ENCODE results near the gene OXA1L. TPM values are rescaled to one million over a fixed set of nuclear protein-coding genes. Genes with fewer than 3 reads are reported as not detected.
"Not testable (repeated sequence)": the region's sequence is repeated elsewhere in the genome, so short reads cannot be mapped to it uniquely, and the experiment has no call there.

OXA1L gene
- total RNA-seq, 1 donor = 128 TPM

DNA sequence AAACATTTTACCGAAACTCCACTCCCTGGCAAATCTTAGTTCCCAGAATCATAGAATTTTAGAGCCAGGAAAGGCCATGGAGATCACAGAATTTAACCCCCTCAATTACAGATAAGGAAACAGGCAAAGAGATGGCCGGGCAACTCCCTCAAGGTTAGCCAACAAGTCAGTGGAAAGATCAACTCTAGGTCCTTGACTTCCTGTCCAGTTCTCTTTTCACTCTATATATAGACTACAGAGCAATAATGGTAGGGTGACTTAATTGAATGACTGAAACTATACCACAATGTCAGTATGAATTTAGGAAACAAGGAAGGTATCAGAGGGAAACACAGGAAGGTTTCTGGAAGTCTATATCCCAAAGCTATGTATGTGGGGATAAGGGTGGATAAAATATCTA, 11.6 kb downstream of the OXA1L start:
- Histone ChIP-seq H3K27me3 (ENCODE audit: insufficient read depth, low read length) (no peaks in the 10 kb centered on the region), H3K4me1 (ENCODE audit: insufficient read depth, low read length) (peaks cover 15% of the 10 kb centered on the region), H3K4me3 (ENCODE audit: low read length) (no peak overlapping the region), H3K9me3 (ENCODE audit: low read depth, low read length) (no peaks in the 10 kb centered on the region)

DNA sequence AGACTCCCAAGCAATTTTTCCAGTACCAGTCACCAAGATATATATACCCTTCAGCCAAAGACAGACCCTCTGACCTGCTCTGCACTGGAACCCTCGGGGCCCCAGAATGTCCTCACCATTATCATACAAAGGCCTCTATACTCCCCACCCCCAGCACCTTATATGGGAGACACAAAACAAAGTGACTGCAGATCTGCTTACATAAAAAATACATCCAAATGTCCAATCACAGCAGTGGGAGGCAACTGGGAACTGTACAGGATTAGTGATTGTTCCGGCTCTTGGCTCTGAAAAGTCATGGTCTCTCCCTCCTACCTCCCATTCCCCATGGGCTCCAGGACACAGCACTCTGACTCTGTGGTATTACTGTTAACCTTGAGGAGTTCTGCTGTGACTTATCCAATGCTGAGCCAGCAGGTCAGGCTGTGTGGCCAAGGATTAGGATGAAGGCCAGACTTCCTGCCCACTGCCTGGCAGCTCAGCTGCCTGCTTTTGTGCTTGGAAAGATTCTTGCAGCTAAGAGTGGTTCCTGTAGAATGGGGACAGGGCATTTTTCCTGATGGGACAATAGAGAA, 13.7 kb downstream of the OXA1L start:
- no peak overlapping the region for H3K4me3 ChIP-seq (ENCODE audit: low read length)
- peaks cover 33% of the 10 kb centered on the region for H3K4me1 ChIP-seq (ENCODE audit: insufficient read depth, low read length)
- no peaks in the 10 kb centered on the region for H3K27me3 ChIP-seq (ENCODE audit: insufficient read depth, low read length)

DNA sequence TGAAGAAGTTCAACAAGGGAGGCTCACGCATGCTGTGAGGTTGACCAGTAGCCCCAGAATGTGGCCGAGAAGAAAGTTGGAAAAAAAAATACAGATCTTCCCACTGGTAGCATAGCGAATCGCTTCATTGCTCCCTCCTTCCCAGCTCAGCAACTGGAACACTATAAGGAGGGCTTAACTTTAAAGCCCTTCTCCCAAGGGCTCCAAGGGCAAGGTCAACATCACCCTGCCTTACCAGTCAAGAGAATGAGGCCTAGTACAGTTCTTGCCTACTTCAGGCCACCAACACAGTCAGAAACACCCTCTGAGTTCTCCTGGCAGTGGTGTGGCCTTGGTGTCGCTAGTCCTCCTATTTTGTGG, 14.4 kb downstream of the OXA1L start:
- Histone ChIP-seq H3K4me1 (ENCODE audit: insufficient read depth, low read length) (peaks cover 33% of the 10 kb centered on the region), H3K9me3 (ENCODE audit: low read depth, low read length) (no peaks in the 10 kb centered on the region), H3K27me3 (ENCODE audit: insufficient read depth, low read length) (no peaks in the 10 kb centered on the region), H3K4me3 (ENCODE audit: low read length) (no peak overlapping the region)

More for the DNA sequence above, 13.7 kb downstream of the OXA1L start:
- H3K9me3 ChIP-seq (ENCODE audit: low read depth, low read length) = no peaks in the 10 kb centered on the region

DNA sequence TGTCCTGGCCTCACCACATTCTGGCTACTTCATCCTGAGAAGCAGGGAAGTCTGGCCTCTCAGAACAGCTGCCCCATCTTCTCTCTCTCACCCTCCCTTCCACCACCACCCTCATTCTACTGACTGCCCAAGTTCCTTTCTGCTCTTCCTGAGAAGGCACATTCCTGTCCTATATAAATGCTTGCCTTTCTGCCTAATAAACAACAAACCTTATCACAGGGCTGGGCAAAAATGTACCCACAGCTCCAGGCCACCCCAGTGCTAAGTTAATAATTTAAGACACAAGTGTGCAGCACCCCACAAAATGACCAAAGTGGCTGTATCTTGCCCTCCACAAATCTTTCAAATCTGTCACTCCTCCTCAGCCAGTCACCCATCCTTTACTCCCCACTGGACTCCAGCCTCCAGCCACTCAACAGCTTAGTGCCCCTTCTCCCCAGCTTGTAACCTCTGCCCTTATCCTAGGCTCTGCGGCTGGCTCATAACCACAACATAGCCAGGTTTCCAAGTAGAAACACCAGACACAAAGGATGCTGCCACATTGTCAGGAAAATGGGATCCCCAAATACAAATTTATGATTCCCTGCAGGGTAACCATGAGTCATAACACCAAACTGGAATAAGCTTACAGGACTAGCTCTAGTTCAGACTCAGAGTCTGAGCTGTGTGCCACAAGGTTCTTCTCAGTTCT, 15.0 kb downstream of the OXA1L start:
- Histone ChIP-seq H3K9me3 (ENCODE audit: low read depth, low read length) (no peaks in the 10 kb centered on the region), H3K27me3 (ENCODE audit: insufficient read depth, low read length) (no peaks in the 10 kb centered on the region), H3K4me1 (ENCODE audit: insufficient read depth, low read length) (peaks cover 33% of the 10 kb centered on the region), H3K4me3 (ENCODE audit: low read length) (no peak overlapping the region)

DNA sequence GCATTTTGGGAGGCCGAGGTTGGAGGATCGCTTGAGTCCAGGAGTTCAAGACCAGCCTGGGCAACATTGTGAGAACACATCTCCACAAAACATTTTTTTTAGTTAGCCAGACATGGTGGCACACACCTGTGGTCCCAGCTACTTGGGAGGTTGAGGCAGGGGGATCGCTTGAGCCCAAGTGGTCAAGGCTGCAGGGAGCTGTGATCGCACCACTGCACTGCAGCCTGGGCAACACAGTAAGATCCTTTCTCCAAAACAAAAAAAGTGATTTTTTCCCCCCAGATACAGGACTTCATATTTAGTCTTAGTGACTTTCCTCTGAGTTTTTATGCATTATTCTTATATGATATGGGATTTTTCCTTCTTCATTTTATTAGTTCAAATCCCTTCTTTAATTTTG, 20.2 kb downstream of the OXA1L start:
- no peaks in the 10 kb centered on the region for H3K27me3 ChIP-seq (ENCODE audit: insufficient read depth, low read length)
- H3K9me3 ChIP-seq (ENCODE audit: low read depth, low read length) = no peaks in the 10 kb centered on the region
- H3K4me1 ChIP-seq (ENCODE audit: insufficient read depth, low read length) = peaks cover 50% of the 10 kb centered on the region
- no peak overlapping the region for H3K4me3 ChIP-seq (ENCODE audit: low read length)

DNA sequence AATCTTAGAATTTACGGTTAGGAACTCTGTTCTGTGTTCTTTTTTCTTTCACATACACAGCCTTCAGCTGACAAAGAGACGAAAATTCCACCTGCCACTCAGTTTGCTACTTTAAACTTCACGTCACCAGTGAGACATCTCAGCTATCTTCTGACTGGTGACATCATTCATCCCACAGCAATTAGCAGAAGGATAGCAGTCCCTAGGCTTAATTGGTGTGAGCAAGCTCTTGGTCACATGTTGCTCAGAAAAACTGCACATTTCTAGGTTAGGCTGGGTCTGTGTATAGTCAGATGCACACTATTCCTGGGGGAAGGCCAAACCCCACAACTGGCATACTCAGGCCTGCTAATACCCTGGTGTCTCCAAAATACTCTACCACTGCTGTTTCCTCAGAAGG, 24.8 kb downstream of the OXA1L start:
- H3K4me3 ChIP-seq (ENCODE audit: low read length) = no peak overlapping the region
- no peaks in the 10 kb centered on the region for H3K27me3 ChIP-seq (ENCODE audit: insufficient read depth, low read length)
- no peaks in the 10 kb centered on the region for H3K9me3 ChIP-seq (ENCODE audit: low read depth, low read length)
- H3K4me1 ChIP-seq (ENCODE audit: insufficient read depth, low read length) = peaks cover 46% of the 10 kb centered on the region

DNA sequence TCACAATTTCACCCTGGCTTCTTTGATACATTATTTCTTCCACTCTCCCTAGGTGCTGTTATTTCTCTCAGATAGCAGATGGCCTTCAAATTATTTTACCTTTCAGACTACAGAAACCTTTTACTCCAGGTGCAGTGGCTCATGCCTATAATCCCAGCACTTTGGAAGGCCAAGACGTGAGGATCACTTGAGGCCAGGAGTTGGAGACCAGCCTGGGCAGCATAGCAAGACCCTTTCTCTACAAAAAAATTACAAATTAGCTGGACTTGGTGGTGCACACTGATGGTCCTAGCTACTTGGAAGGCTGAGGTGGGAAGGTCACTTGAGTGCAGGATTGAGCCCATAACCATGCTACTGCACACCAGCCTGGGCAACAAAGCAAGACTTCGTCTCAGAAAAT, 25.7 kb downstream of the OXA1L start:
- Histone ChIP-seq H3K4me3 (ENCODE audit: low read length) (no peak overlapping the region), H3K9me3 (ENCODE audit: low read depth, low read length) (no peaks in the 10 kb centered on the region), H3K4me1 (ENCODE audit: insufficient read depth, low read length) (peaks cover 54% of the 10 kb centered on the region), H3K27me3 (ENCODE audit: insufficient read depth, low read length) (no peaks in the 10 kb centered on the region)

DNA sequence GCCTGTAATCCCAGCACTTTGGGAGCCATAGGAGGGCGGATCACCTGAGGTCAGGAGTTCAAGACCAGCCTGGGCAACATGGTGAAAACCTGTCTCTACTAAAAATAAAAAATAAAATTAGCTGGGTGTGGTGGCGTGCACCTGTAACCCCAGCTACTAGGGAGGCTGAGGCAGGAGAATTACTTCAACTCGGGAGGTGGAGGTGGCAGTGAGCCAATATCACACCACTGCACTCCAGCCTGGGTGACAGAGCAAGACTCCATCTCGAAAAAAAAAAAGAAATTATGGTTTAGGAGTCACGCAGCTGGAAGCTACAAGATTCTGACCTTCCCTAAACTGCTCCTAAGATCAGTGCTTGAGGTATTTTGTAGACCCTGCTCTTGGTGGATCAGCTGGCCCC, 27.1 kb downstream of the OXA1L start:
- H3K4me1 ChIP-seq (ENCODE audit: insufficient read depth, low read length) = peaks cover 68% of the 10 kb centered on the region
- not testable (repeated sequence) for H3K4me3 ChIP-seq (ENCODE audit: low read length); H3K9me3 ChIP-seq (ENCODE audit: low read depth, low read length); H3K27me3 ChIP-seq (ENCODE audit: insufficient read depth, low read length)

DNA sequence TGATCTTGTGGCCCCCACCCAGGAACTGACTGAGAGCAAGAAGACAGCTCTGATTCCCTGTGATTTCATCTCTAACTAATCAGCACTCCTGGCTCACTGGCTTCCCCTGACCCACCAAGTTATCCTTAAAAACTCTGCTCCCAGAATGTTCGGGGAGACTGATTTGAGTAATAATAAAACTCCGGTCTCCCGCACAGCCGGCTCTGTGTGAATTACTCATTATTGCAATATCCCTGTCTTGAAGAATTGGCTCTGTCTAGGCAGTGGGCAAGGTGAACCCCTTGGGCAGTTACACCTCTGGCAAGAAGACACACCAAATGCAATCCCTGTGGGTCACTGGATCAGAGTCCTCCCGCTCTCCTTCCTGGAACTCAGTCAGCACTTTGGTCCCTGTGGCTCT, 27.5 kb downstream of the OXA1L start:
- H3K4me1 ChIP-seq (ENCODE audit: insufficient read depth, low read length) = peaks cover 68% of the 10 kb centered on the region

DNA sequence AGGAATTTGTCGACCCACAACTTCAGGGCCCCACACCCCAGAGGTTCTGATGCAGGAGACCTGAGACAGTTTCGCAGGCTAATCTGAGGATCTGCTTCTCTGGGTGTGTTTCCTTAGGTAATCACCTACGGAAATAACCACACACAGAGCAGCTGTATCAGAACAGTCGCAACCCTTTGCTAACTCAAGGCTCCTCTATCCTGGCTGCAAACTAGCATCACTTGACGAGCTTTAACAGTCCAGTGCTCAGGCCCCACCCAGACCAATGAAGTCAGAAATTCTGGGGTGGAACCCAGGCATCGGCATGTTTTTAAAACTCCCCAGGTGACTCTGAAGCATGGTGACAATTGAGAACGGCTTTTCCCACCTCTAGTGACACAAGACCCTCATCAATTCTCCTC, 28.1 kb downstream of the OXA1L start:
- H3K9me3 ChIP-seq (ENCODE audit: low read depth, low read length) = no peaks in the 10 kb centered on the region
- H3K27me3 ChIP-seq (ENCODE audit: insufficient read depth, low read length) = no peaks in the 10 kb centered on the region
- no peak overlapping the region for H3K4me3 ChIP-seq (ENCODE audit: low read length)
- peaks cover 68% of the 10 kb centered on the region for H3K4me1 ChIP-seq (ENCODE audit: insufficient read depth, low read length)

More for the DNA sequence above, 27.5 kb downstream of the OXA1L start:
- Histone ChIP-seq H3K4me3 (ENCODE audit: low read length) (no peak overlapping the region), H3K9me3 (ENCODE audit: low read depth, low read length) (no peaks in the 10 kb centered on the region), H3K27me3 (ENCODE audit: insufficient read depth, low read length) (no peaks in the 10 kb centered on the region)

DNA sequence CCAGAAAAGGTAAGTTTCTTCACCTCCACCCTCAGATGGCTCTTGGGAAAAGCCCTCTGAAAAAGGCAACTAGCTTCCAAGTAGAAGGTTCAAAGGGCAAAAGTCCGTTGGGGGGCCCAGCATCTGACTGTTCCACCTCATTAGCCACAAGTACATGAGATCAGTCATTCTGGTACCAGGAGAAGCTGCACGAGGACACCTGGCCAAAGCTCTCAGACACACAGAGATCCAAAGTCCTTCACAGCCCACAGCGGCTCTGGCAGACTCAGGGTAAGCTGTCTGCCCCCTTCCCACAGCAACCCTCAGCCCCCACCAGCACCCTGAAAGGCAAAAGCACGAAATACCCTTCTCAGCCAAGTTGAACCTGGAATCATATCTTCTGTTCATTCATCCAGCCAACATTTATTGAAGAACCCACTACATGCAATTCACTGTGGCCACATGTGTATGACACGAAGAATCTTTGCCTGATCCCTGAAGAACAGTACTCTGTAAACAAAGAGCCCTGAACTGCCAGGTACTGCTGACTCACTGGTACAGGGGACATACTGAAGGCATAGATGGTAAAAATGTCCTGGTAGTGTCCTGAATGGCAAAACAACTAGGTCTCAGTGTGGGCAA, 29.7 kb downstream of the OXA1L start:
- Histone ChIP-seq H3K9me3 (ENCODE audit: low read depth, low read length) (no peaks in the 10 kb centered on the region), H3K4me1 (ENCODE audit: insufficient read depth, low read length) (peaks cover 69% of the 10 kb centered on the region), H3K4me3 (ENCODE audit: low read length) (no peak overlapping the region), H3K27me3 (ENCODE audit: insufficient read depth, low read length) (no peaks in the 10 kb centered on the region)

DNA sequence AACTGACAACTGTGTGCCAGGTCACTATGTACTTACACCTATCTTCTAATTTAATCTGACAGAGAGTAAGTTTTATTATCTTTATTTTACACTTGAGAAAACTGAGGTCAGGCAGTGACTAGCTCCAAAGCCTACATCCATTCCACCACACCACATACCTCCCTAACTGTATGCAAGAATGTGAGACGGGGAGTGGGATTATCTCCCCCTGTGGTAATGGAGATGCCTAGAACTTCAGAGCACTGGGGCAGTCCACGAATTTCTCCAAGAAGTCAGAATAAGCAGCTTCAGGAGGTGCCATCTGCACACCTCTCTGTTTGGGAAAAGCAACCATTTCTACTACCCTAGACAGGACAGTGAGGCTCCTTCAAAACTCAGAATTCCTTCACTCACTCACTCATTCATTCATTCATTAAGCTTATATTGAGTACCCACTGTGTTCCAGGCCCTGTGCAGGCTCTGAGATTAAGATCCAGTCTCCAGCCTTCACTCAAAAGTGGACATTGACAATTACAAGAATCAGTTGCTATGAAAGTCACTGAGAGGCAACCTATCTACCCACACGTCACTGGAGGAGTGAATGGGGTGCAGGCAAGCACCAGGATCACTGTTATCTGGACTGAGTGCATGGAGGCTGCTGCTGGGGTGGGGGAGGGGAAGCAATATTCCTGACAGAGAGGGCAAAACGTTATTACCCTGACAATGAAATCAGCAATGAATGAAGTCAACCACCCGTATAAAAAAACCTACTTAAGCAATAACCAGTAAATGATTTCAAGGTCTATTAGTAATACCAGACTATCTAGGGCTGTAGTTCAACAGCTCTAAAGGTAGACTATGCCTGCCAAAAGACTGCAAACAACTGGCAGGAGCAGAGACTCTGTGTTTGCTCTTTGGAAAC, 30.8 kb downstream of the OXA1L start:
- Histone ChIP-seq H3K9me3 (ENCODE audit: low read depth, low read length) (no peaks in the 10 kb centered on the region), H3K4me3 (ENCODE audit: low read length) (no peak overlapping the region), H3K4me1 (ENCODE audit: insufficient read depth, low read length) (peaks cover 69% of the 10 kb centered on the region), H3K27me3 (ENCODE audit: insufficient read depth, low read length) (no peaks in the 10 kb centered on the region)

DNA sequence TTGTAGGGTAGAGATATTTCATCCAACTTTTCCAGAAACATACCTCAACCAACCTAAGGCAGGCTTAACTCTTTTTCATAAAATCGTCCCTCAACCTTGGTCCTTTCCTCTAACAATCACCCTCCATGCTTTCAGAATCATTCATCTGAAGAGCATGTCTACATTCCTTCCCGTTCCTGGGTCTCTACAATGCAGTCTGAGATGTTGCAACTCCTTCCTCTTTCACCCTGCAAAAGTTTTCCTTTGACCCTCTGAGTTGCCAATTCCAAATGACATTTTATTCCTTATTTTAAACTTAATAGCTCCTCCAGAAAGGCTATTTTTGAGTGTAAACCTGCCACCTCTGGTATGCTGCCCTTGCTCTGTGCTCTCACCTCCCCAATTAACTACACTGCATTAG, 32.0 kb downstream of the OXA1L start:
- Histone ChIP-seq H3K4me1 (ENCODE audit: insufficient read depth, low read length) (peaks cover 81% of the 10 kb centered on the region), H3K9me3 (ENCODE audit: low read depth, low read length) (no peaks in the 10 kb centered on the region), H3K4me3 (ENCODE audit: low read length) (no peak overlapping the region), H3K27me3 (ENCODE audit: insufficient read depth, low read length) (no peaks in the 10 kb centered on the region)

DNA sequence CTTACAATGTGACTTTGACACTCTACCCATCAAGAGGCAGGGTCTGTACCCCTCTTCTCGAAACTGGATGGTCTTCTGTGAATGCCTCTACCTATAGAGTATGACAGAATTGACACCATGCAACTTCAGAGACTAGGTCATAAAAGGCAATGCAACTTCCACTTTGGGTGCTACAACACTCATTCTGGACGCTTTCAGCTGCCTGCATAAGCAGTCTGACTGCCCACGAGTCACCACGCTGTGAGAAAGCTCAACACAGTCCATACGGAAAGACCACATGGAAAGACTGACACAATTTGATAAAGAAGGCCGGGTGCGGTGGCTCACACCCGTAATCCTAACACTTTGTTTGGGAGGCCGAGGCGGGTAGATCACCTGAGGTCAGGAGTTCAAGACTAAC, 33.9 kb downstream of the OXA1L start:
- H3K9me3 ChIP-seq (ENCODE audit: low read depth, low read length) = no peaks in the 10 kb centered on the region
- H3K4me3 ChIP-seq (ENCODE audit: low read length) = no peak overlapping the region
- H3K27me3 ChIP-seq (ENCODE audit: insufficient read depth, low read length) = no peaks in the 10 kb centered on the region
- H3K4me1 ChIP-seq (ENCODE audit: insufficient read depth, low read length) = peaks cover 87% of the 10 kb centered on the region

DNA sequence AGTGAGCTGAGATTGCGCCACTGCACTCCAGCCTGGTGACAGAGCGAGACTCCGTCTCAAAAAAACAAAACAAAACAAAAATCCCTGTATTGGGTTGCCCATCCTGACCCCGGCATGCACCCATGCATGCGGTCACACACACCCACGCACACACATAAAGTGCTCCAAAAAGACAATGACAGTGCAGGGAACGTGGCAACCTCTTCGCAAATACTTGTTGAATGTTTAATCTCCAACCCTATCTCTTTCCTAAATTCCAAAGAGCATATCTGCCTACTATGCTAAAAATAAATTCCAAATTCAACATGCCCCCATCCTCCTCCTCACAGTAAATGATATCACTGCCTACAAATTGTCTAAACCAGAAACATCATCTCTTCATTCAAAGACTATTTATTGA, 35.2 kb downstream of the OXA1L start:
- no peaks in the 10 kb centered on the region for H3K27me3 ChIP-seq (ENCODE audit: insufficient read depth, low read length)
- H3K4me1 ChIP-seq (ENCODE audit: insufficient read depth, low read length) = peaks cover 83% of the 10 kb centered on the region
- no peaks in the 10 kb centered on the region for H3K9me3 ChIP-seq (ENCODE audit: low read depth, low read length)
- no peak overlapping the region for H3K4me3 ChIP-seq (ENCODE audit: low read length)
